Hepatic stellate cell (primary cell): ENCODE results near the gene C2CD5.
"Not testable (repeated sequence)": the region's sequence is repeated elsewhere in the genome, so short reads cannot be mapped to it uniquely, and the experiment has no call there.

Source experiments
- DNase-seq: peaks from one replicate; pipeline ENCODE4 v3.0.0; 2011; ENCODE audit warnings: low spot score

C2CD5 gene

GRCh38 chr12:22477166-22477893 is 67.0 kb downstream of the C2CD5 start:
- DNase-seq, result peak; percentile 3

GRCh38 chr12:22476133-22476532 is 68.2 kb downstream of the C2CD5 start:
- DNase-seq, result no peak

DNA sequence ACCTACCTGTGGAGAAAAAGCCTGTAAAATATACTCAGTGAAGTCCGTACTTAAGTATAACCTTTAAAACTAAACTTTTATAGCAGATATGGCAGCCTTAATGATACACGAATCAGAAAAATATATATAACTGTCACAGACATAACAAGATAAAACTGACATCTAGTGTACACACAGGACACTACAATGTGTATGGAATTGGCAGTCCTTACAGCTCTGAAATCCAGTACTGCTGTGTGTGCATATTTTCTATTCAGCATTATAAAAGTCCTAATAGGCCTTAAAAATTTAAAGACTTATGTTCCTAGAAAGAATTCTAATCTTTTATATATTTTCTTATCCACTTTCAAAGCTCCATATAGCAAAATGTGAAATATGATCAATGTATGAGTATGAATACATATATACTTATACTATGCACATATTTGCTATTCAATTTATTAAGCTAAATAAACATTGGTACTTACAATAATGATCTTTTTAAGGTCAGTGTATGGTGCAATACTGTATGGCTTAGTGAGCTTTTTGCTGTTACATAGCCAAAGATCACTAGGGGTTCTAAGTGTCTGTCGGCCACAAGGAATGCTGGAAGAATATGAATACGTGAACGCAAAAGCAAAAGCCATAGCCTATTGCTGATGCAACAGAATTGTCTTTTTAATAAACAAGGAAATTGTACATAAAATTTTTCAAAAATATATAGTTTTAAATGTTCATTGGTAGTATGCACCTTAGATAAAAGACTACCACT is 69.2 kb downstream of the C2CD5 start:
- no peak for DNase-seq

GRCh38 chr12:22473212-22473611 is 71.1 kb downstream of the C2CD5 start:
- no peak for DNase-seq

- no peak for DNase-seq
These were observed 77.2 kb downstream of the C2CD5 start for GRCh38 chr12:22467190-22467589.

DNA sequence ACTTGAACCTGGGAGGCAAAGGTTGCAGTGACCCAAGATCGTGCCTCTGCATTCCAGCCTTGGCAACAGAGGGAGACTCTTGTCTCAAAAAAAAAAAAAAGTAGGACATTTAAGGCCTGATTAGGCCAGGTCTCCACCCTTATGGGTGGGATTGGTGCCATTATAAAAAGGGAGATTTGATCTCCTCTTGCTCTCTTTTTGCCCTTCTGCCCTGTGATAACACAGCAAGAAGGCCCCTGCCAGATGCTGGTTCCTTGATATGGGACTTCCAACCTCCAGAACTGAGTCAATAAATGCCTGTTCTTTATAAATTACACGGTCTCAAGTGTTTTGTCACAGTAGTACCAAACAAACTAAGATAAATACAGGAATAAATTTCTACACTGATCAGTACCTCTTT is 81.0 kb downstream of the C2CD5 start:
- DNase-seq, result no peak

DNA sequence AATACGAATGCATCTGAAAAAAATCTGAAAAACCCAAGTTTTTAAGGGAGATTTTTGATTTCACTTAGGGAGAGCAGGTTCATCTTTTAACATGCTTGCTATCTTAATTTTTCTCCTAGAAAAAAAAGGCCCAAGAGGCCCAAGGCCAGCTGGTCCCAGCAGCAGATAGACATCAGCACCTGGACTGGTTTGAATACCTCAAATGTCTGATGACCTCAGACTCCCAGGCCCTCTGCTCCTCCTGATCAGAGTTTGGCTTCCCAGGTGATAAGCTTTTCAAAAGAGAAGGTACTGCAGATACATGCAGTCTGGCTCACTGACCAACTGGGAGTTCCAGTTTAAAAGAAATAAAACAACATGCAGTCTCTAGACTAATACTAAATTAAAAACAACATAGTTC is 82.6 kb downstream of the C2CD5 start:
- no peak for DNase-seq

- DNase-seq, result no peak
These were observed 84.4 kb downstream of the C2CD5 start for GRCh38 chr12:22459838-22460490.

DNA sequence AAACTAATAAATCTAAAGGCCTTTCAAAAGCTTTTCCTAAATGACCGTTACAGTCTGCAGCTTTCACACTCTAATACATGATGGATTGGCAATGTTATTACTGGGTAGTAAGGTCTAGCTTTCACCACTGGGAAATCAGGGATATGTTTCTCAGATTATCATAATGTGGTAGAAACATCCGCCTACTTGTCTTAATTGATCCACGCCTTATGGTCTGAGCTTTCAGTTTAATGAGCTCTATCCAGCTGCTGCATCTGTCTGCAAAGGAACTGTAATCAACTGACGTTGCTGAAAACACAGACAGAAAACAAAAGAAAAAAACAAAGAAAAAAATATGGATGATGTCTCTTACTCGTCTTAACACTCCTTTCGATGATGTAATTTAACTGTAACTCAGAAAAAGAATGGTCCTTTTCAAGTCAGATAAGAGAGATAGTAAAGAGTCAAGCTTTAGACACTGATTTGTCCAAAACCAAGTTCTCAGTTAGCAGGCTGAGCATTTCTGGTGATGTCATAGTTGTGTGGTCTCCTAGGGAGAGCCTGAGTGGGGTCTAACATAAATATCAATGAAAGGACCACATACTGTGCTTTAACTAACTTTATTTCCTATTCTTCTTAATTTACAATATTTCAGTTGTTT is 85.9 kb downstream of the C2CD5 start:
- DNase-seq, result no peak

DNA sequence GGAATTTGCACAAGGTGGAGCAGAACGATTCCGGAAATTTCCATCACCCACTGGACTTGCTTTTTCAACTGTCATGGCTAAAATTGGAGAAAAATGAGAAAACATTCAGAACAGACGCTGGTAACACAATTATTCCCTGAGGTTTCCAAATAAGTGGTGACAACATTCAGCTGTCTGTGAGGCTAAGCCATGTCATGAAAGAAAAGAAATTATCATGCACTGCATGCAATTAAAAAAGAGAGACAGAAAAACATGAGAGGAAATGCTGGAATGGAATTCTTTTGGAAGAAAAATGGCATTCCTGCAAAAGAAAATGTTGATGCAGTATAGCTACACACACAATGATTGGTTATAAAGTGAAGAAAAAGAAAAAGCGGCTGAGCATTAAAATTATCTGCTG is 87.3 kb downstream of the C2CD5 start:
- DNase-seq, result no peak

DNA sequence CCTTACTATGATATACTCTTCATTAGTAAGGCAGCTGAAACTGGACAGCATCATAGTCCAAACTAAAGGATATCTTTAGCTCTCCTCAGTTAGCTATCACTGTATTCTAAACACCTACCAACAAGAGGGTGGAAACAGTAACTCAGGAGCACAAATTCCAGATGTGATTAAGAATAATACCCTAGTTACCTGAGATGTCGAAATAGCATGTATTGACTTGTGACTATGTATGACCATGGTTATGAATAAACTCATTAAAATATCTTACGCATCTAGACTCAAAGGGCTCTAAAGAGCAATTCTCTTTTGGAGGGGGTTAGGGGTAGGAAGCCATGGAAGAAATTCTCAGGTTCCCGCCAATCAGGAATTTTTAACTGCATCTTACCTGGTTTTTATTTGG is 90.8 kb downstream of the C2CD5 start:
- no peak for DNase-seq

DNA sequence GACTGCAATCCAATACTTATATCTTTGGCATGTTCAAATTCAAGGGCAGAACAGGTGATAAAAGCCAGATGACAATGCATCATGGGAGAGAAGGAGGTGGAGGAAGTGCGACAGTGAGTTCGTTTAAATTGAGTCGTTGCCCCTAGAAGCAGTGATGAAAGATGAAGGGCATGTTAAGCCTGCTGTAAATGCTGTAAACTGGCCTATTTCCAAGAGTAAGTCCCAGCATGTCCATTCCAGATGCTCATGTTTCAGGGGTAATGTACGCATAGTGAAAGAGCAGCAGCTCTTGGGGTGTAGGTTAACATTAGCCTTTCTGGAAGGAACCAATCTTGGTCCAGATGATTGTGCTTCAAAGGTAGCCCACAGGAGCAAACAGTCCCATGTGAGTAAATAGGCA is 97.1 kb downstream of the C2CD5 start:
- no peak for DNase-seq

DNA sequence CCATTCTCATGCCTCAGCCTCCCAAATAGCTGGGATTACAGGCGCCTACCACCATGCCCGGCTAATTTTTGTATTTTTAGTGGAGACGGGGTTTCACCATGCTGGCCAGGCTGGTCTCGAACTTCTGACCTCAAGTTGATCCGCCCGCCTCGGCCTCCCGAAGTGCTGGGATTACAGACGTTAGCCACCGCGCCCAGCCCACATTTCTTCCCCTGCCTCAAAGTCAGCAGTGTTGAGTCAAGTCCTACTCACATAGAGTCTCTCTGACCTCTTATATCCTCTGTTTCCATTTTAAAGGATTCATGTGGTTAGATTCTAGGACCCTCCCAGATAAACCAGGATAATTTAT is 100.1 kb downstream of the C2CD5 start:
- not testable (repeated sequence) for DNase-seq

DNA sequence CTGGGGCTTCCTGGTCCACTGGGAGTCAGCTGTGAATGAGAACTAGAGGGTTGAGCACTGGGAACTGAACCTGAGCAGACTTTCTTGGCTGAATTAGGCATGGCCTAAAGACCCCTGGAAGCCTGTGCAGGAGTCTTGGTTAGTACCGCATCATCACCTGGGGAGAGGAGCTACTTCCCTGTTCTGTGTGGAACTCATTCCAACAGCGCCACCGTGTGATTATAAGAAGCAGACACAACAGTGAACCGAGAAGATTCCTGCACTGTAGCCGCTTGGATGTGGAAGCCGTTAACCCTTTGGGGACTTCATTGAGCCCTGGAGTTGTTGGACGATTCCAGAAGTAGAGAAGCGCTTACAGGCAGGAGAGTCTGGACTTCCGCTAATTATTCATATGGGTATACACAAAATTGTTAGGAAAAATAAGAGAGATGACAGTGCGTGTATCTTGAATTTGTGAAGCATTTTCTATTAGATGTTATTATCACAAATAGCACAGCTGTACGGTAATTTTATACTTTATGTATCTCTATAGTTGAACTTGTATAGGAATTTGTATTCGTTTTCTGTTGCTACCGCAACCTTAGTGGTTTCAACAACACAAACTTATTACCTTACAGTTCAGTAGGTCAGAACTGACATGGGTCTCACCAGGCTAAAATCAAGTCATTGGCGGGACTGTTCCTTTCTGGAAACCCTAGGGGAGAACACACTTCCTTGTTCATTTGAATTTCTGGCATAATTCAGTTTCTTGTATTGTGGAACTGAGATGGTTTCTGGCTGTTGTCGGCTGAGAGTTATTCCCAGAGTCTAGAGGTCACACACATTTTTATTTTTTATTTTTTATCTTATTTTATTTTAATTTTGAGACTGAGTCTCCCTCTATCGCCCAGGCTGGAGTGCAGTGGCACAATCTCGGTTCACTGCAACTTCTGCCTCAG is 100.7 kb downstream of the C2CD5 start:
- peak; percentile 27 for DNase-seq

DNA sequence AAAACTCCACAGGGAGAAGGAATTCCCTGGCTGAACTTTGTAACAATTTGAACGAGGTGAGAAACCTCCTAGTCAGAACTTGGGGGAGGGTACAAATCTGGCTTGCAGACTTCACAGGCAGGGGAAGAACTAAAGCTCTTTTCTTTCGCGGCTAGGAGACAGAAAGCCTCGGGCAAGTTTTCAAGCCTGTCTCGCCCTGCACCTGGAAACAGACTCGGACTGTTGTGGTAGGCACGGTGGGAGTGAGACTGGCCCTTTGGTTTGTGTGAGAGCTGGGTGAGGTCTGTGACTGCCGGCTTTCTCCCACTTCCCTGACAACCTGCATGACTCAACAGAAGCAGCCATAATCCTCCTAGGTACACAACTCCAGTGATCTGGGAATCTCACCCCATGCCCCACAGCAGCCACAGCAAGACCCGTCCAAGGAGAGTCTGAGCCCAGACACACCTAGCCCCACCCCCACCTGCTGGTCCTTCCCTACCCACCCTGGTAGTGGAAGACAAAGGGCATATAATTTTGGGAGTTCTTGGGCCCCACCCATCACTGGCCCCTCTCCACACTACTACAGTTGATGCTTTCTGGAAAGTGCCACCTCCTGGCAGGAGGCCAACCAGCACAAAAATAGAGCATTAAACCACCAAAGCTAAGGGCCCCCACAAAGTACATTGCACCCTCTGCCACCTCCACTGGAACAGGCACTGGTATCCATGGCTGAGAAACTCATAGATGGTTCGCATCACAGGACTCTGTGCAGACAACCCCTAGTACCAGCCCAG is 107.1 kb downstream of the C2CD5 start:
- no peak for DNase-seq

DNA sequence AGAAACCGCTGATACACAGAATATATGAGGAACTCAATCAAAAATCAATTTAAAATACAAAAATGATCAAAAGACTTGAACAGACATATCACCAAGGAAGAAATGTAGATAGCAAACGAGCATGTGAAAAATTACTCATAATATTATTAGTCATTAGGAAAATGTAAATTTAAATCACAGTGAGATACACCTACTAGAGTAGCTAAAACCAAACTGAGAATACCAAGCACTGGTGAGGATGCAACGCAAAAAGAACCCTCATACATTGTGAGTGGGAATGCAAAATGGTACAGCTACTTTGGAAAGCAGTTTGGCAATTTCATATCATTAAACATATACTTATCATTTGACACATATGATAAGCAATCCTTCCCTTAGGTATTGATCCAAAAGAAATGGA is 108.8 kb downstream of the C2CD5 start:
- DNase-seq, result no peak

- no peak for DNase-seq
These were observed 112.6 kb downstream of the C2CD5 start for GRCh38 chr12:22431693-22432251.

GRCh38 chr12:22416801-22417200 is 127.5 kb downstream of the C2CD5 start:
- DNase-seq, result no peak

DNA sequence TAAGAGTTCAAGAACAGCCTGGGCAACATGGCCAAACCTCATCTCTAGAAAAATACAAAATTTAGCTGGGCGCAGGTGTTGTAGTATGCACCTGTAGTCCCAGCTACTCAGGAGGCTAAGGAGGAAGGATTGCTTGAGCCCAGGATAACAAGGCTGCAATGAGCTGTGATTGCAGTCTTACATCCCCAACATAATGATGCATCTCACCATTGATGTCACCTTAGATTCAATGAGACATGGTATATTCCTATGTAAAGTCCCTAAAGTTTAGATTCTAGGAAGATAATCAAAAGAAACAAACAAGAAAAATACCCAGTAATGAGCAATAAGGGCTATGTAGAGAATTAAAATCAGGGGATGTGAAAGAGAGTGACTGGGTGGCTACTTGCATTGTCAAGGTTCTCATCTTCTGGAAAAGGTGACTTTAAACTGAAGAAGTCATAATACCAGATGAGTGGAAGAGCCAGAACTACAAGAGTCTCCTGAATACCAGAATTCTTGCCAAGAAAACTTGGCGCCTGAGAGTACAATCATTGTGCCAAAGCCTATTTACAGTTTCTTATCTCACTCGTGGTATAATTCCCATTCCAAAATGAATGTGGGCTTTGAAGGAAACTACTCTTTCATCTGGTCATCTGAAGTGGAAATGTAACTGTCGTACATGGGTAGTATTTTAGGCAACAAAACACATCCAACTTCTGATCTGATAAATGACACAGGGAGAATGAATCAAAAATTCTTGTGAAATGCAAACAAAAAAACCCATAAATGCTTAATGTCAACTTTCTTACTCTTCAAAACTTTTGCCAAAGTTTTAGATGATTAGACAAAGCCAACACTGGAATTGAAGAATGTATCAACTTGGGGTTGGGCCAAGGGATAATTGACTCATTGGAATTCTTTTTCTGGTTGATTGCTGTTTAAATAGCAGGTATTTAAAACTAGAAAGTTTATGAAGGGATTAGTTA is 128.7 kb downstream of the C2CD5 start:
- DNase-seq, result no peak
